Erythroblast (primary cell): ENCODE results near the gene SIN3B.

Source experiments
- DNase-seq, 2 experiments: peaks; one replicate each; lab custom pipeline; 2025; lab: John Stamatoyannopoulos, UW
- GATA1 ChIP-seq: IDR thresholded peaks from 2 replicates; pipeline ENCODE4 v1.6.1; 2011; ENCODE audit warnings: low read depth, mild to moderate bottlenecking, control low read depth, low read length, moderate library complexity
- POLR2A ChIP-seq: IDR thresholded peaks from 2 replicates; pipeline ENCODE4 v1.6.1; 2011; ENCODE audit warnings: mild to moderate bottlenecking, low read length

Gene SIN3B

GRCh38 chr19:16927883-16928282, 98.7 kb downstream of the SIN3B start:
- TF ChIP-seq GATA1 (no peak), POLR2A (no peak)
- DNase-seq = no peak

- DNase-seq = no peak
- no peak for TF ChIP-seq POLR2A
- no peak for TF ChIP-seq GATA1
These were observed 99.2 kb downstream of the SIN3B start for GRCh38 chr19:16928351-16928750.

GRCh38 chr19:16928916-16929315, 99.7 kb downstream of the SIN3B start:
- DNase-seq = no peak
- TF ChIP-seq GATA1 = no peak
